HL-60 (cell line): ENCODE data around the gene VRK2.
"Not testable (repeated sequence)": the region's sequence is repeated elsewhere in the genome, so short reads cannot be mapped to it uniquely, and the experiment has no call there.

Source experiments
- DNase-seq, 2 experiments: peaks; one replicate each; pipeline ENCODE4 v3.0.0-alpha.2; 2010 to 2020; ENCODE audit warnings: low read depth in 1 of 2, low spot score in 1 of 2
- H3K27ac ChIP-seq: fragments of 250-450 bp; sonication (Bioruptor Pico); replicated peaks from 2 replicates; pipeline ENCODE4 v1.5.1; 2020; ENCODE audit warnings: mild to moderate bottlenecking, moderate library complexity
- H3K27me3 ChIP-seq: fragments of 250-450 bp; sonication (Bioruptor Pico); 2 replicates; pipeline ENCODE4 v1.5.1; 2021; ENCODE audit warnings: mild to moderate bottlenecking, moderate library complexity; ENCODE audit not compliant: insufficient read depth, poor library complexity, severe bottlenecking
- H3K4me3 ChIP-seq: replicated peaks from 2 replicates; pipeline ENCODE4 v1.5.1; 2011; ENCODE audit warnings: mild to moderate bottlenecking, control low read depth, low read length; ENCODE audit not compliant: insufficient read depth
- CTCF ChIP-seq: IDR thresholded peaks from one replicate; pipeline ENCODE4 v1.5.1; 2011; ENCODE audit warnings: low read length, control low read depth, inconsistent platforms; ENCODE audit not compliant: insufficient read depth
- GABPA ChIP-seq: IDR thresholded peaks from 2 replicates; pipeline ENCODE4 v1.6.1; 2012; ENCODE audit warnings: low read depth
- POLR2AphosphoS5 ChIP-seq: IDR thresholded peaks from 2 replicates; pipeline ENCODE4 v1.6.1; 2012; ENCODE audit warnings: low read depth
- SPI1 ChIP-seq: IDR thresholded peaks from 2 replicates; pipeline ENCODE4 v1.6.1; 2012; ENCODE audit warnings: low read depth, mild to moderate bottlenecking, borderline replicate concordance
- TF ChIP-seq, protein P1 (sequence below): IDR thresholded peaks from 2 replicates; pipeline ENCODE4 v1.6.1; 2012; ENCODE audit warnings: low read depth; ENCODE audit not compliant: insufficient replicate concordance

Gene VRK2

GRCh38 chr2:58171831-58172230, 125.2 kb downstream of the VRK2 start:
- H3K27ac ChIP-seq, DNase-seq, H3K4me3 ChIP-seq, H3K27me3 ChIP-seq: not testable (repeated sequence)

DNA sequence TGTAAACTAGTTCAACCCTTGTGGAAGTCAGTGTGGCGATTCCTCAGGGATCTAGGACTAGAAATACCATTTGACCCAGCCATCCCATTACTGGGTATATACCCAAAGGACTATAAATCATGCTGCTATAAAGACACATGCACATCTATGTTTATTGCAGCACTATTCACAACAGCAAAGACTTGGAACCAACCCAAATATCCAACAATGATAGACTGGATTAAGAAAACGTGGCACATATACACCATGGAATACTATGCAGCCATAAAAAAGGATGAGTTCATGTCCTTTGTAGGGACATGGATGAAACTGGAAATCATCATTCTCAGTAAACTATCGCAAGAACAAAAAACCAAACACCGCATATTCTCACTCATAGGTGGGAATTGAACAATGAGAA, 130.6 kb downstream of the VRK2 start:
- not testable (repeated sequence) for DNase-seq, H3K27me3 ChIP-seq, H3K4me3 ChIP-seq

GRCh38 chr2:58180175-58180574, 133.6 kb downstream of the VRK2 start:
- H3K4me3 ChIP-seq, DNase-seq, H3K27ac ChIP-seq, H3K27me3 ChIP-seq: not testable (repeated sequence)

More for the DNA sequence above, 130.6 kb downstream of the VRK2 start:
- H3K27ac ChIP-seq = not testable (repeated sequence)

DNA sequence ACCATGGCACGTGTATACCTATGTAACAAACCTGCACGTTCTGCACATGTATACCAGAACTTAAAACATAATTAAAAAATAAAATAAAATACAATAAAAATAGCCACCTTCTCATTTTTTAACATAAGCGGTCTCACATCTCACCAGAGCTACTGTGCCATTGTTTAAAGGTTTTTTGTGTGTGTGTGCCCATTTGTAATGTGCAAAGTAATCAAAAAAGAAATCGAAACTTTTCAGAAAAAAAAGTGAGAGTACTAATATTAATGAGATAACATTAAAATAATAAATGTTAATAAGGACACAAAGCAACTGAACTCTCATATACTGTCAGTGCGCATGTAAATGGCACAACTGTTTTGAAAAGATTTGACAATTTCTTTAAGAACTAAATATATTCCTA, 134.0 kb downstream of the VRK2 start:
- Histone ChIP-seq H3K4me3 (no peak overlapping the region), H3K27ac (no peak overlapping the region), H3K27me3 (no peaks in the 10 kb centered on the region)
- no peak for DNase-seq
- TF ChIP-seq, protein P1, sequence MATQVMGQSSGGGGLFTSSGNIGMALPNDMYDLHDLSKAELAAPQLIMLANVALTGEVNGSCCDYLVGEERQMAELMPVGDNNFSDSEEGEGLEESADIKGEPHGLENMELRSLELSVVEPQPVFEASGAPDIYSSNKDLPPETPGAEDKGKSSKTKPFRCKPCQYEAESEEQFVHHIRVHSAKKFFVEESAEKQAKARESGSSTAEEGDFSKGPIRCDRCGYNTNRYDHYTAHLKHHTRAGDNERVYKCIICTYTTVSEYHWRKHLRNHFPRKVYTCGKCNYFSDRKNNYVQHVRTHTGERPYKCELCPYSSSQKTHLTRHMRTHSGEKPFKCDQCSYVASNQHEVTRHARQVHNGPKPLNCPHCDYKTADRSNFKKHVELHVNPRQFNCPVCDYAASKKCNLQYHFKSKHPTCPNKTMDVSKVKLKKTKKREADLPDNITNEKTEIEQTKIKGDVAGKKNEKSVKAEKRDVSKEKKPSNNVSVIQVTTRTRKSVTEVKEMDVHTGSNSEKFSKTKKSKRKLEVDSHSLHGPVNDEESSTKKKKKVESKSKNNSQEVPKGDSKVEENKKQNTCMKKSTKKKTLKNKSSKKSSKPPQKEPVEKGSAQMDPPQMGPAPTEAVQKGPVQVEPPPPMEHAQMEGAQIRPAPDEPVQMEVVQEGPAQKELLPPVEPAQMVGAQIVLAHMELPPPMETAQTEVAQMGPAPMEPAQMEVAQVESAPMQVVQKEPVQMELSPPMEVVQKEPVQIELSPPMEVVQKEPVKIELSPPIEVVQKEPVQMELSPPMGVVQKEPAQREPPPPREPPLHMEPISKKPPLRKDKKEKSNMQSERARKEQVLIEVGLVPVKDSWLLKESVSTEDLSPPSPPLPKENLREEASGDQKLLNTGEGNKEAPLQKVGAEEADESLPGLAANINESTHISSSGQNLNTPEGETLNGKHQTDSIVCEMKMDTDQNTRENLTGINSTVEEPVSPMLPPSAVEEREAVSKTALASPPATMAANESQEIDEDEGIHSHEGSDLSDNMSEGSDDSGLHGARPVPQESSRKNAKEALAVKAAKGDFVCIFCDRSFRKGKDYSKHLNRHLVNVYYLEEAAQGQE = no peak
- no peak for TF ChIP-seq GABPA
- no peak for TF ChIP-seq POLR2AphosphoS5
- no peak for TF ChIP-seq CTCF
- TF ChIP-seq SPI1 = no peak

- Histone ChIP-seq H3K27me3 (no peaks in the 10 kb centered on the region), H3K27ac (no peak overlapping the region), H3K4me3 (no peak overlapping the region)
- TF ChIP-seq, protein P1 = no peak
- DNase-seq = no peak
Measured at GRCh38 chr2:58182527-58182926, 135.9 kb downstream of the VRK2 start.

DNA sequence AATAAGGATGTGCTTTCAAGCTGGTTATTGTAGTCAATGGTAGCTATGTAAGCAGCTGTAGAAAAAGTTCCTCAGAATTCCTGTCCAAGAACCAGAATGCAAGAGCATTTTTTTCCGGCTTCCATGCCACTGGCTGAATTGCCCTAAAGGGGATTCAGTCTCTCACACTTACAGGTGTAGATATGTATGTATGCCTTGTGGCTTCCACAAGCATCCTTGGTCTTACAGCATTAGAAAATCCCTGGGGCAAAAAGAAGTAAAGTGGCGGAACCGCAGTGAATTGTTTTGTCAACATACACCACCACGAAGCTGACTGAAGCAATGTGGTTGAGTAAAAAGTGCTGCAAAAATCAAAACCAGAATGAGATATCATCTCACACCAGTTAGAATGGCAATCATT, 139.9 kb downstream of the VRK2 start:
- Histone ChIP-seq H3K4me3 (no peak overlapping the region), H3K27me3 (no peaks in the 10 kb centered on the region), H3K27ac (no peak overlapping the region)
- TF ChIP-seq POLR2AphosphoS5 (no peak), SPI1 (no peak), GABPA (no peak), CTCF (no peak)
- TF ChIP-seq, protein P1 = no peak
- DNase-seq = no peak

DNA sequence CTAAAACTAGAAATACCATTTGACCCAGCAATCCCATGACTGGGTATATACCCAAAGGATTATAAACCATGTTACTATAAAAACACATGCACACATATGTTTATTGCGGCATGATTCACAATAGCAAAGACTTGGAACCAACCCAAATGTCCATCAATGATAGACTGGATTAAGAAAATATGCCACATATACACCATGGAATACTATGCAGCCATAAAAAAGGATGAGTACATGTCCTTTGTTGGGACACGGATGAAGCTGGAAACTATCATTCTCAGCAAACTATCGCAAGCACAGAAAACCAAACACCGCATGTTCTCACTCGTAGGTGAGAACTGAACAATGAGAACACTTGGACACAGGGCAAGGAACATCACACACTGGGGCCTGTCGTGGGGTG, 140.4 kb downstream of the VRK2 start:
- DNase-seq, H3K27ac ChIP-seq, H3K27me3 ChIP-seq, H3K4me3 ChIP-seq: not testable (repeated sequence)
